PC-9 (cell line): Measurements from ENCODE around the gene MISP.

Experiments
- EZH2 ChIP-seq: fragments of 200-600 bp; sonication (generic); IDR thresholded peaks from 2 replicates; pipeline ENCODE4 v1.8.0; 2017; ENCODE audit warnings: antibody characterized with exemption, low read depth
- TF ChIP-seq, protein P1 (sequence below): fragments of 200-600 bp; sonication (generic); conservative IDR thresholded peaks from 2 replicates; pipeline ENCODE4 v1.6.1; 2017; ENCODE audit warnings: mixed run types, antibody characterized with exemption, mild to moderate bottlenecking, moderate library complexity

DNA sequence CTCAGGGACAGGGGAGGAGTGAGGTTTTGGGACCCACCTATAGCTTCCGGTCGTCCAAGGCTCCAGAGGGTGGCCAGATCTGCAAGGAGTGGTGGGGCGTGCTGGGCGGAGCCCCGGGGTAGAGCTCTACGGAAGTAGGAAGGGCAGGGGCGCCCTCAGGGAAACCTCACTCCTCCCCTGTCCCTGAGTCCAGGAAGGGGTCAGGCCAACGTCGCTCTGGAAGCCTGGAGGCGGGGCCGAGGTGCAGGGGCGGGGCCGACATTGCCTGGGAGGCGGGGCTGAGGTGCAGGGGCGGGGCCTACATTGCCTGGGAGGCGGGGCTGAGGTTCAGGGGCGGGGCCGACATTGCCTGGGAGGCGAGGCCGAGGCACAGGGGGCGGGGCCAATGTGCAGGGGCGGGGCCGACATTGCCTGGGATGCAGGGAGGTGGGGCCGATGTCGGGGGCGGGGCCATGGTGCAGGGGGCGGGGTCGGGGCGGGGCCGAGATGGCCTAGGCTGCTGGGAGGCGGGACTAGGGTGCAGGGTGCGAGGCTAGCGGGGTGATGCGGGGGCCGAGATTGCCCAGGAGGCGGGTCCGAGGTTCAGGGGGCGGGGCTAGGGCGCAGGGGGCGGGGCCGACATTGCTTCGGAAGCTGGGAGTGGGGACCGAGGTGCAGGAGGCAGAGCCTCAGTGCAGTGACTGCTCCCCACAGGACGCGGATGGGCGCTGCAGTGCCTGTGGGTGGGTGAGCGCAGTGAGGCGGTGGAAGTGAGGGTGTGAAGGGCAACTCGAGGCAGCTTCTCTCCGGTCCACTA is 47.1 kb upstream of the MISP start:
- TF ChIP-seq, protein P1, sequence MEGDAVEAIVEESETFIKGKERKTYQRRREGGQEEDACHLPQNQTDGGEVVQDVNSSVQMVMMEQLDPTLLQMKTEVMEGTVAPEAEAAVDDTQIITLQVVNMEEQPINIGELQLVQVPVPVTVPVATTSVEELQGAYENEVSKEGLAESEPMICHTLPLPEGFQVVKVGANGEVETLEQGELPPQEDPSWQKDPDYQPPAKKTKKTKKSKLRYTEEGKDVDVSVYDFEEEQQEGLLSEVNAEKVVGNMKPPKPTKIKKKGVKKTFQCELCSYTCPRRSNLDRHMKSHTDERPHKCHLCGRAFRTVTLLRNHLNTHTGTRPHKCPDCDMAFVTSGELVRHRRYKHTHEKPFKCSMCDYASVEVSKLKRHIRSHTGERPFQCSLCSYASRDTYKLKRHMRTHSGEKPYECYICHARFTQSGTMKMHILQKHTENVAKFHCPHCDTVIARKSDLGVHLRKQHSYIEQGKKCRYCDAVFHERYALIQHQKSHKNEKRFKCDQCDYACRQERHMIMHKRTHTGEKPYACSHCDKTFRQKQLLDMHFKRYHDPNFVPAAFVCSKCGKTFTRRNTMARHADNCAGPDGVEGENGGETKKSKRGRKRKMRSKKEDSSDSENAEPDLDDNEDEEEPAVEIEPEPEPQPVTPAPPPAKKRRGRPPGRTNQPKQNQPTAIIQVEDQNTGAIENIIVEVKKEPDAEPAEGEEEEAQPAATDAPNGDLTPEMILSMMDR: no peak
- TF ChIP-seq EZH2: no peak
